HUES48 (cell line): ENCODE results near the gene KLHDC9.
"Not testable (repeated sequence)": the region's sequence is repeated elsewhere in the genome, so short reads cannot be mapped to it uniquely, and the experiment has no call there.

Source experiments
- H3K27ac ChIP-seq: one replicate; pipeline ENCODE4 v1.7.0; 2013; ENCODE audit warnings: low read depth, low read length, inconsistent platforms
- H3K27me3 ChIP-seq: 2 replicates; pipeline ENCODE4 v1.6.1; 2013; ENCODE audit warnings: mild to moderate bottlenecking, low read length; ENCODE audit not compliant: control insufficient read depth, insufficient read depth
- H3K36me3 ChIP-seq: 2 replicates; pipeline ENCODE4 v1.6.1; 2013; ENCODE audit warnings: low read length; ENCODE audit not compliant: control insufficient read depth, insufficient read depth
- H3K4me1 ChIP-seq: 2 replicates; pipeline ENCODE4 v1.6.1; 2013; ENCODE audit warnings: mild to moderate bottlenecking, low read length; ENCODE audit not compliant: control insufficient read depth, insufficient read depth
- H3K4me3 ChIP-seq: 2 replicates; pipeline ENCODE4 v1.5.1; 2013; ENCODE audit warnings: mild to moderate bottlenecking, low read depth, low read length
- H3K9ac ChIP-seq: 2 replicates; pipeline ENCODE4 v1.6.1; 2013; ENCODE audit warnings: mild to moderate bottlenecking, low read depth, low read length, moderate library complexity
- H3K9me3 ChIP-seq: 2 replicates; pipeline ENCODE4 v1.6.1; 2013; ENCODE audit warnings: low read length; ENCODE audit not compliant: control insufficient read depth, insufficient read depth

The KLHDC9 gene

GRCh38 chr1:161099090-161099802 is 1.1 kb downstream of the KLHDC9 start:
- H3K4me1 ChIP-seq = 0 out of 2 replicates have a peak, but pooled peaks cover 4% of the 10 kb centered on the region
- H3K36me3 ChIP-seq = peaks cover 26% of the 10 kb centered on the region
- no peak overlapping the region for H3K27ac ChIP-seq
- H3K4me3 ChIP-seq = peak overlapping the region; percentile 93
- H3K27me3 ChIP-seq = no peaks in the 10 kb centered on the region
- H3K9ac ChIP-seq = peak overlapping the region; percentile 62
- H3K9me3 ChIP-seq = no peaks in the 10 kb centered on the region

GRCh38 chr1:161100556-161100955 is 2.4 kb downstream of the KLHDC9 start:
- Histone ChIP-seq H3K36me3 (peaks cover 26% of the 10 kb centered on the region), H3K9me3 (no peaks in the 10 kb centered on the region), H3K4me3 (no peak overlapping the region), H3K27ac (no peak overlapping the region), H3K27me3 (no peaks in the 10 kb centered on the region), H3K9ac (no peak overlapping the region), H3K4me1 (0 out of 2 replicates have a peak, but pooled peaks cover 4% of the 10 kb centered on the region)

GRCh38 chr1:161106431-161106830 is 8.3 kb downstream of the KLHDC9 start:
- no peaks in the 10 kb centered on the region for H3K4me1 ChIP-seq
- no peaks in the 10 kb centered on the region for H3K9me3 ChIP-seq
- H3K36me3 ChIP-seq = peaks cover 20% of the 10 kb centered on the region
- H3K4me3 ChIP-seq = no peak overlapping the region
- no peak overlapping the region for H3K27ac ChIP-seq
- no peaks in the 10 kb centered on the region for H3K27me3 ChIP-seq
- H3K9ac ChIP-seq = no peak overlapping the region

- Histone ChIP-seq H3K27me3 (no peaks in the 10 kb centered on the region), H3K9ac (no peak overlapping the region), H3K27ac (no peak overlapping the region), H3K4me3 (no peak overlapping the region), H3K36me3 (peaks cover 8% of the 10 kb centered on the region), H3K4me1 (no peaks in the 10 kb centered on the region), H3K9me3 (no peaks in the 10 kb centered on the region)
Observed at GRCh38 chr1:161111117-161111516, 13.0 kb downstream of the KLHDC9 start.

- H3K4me1 ChIP-seq = no peaks in the 10 kb centered on the region
- H3K27ac ChIP-seq = no peak overlapping the region
- no peak overlapping the region for H3K9ac ChIP-seq
- H3K36me3 ChIP-seq = peaks cover 7% of the 10 kb centered on the region
- no peaks in the 10 kb centered on the region for H3K9me3 ChIP-seq
- no peaks in the 10 kb centered on the region for H3K27me3 ChIP-seq
- H3K4me3 ChIP-seq = no peak overlapping the region
Observed at GRCh38 chr1:161111527-161111926, 13.4 kb downstream of the KLHDC9 start.

- H3K9me3 ChIP-seq = no peaks in the 10 kb centered on the region
- H3K9ac ChIP-seq = no peak overlapping the region
- peaks cover 7% of the 10 kb centered on the region for H3K36me3 ChIP-seq
- H3K27ac ChIP-seq = no peak overlapping the region
- peaks cover 4% of the 10 kb centered on the region for H3K4me1 ChIP-seq
- no peak overlapping the region for H3K4me3 ChIP-seq
- H3K27me3 ChIP-seq = no peaks in the 10 kb centered on the region
Observed at GRCh38 chr1:161113915-161114314, 15.8 kb downstream of the KLHDC9 start.

GRCh38 chr1:161114556-161114955 is 16.4 kb downstream of the KLHDC9 start:
- Histone ChIP-seq H3K27ac (no peak overlapping the region), H3K4me3 (no peak overlapping the region), H3K27me3 (no peaks in the 10 kb centered on the region), H3K9me3 (no peaks in the 10 kb centered on the region), H3K9ac (no peak overlapping the region), H3K4me1 (peaks cover 11% of the 10 kb centered on the region), H3K36me3 (peaks cover 4% of the 10 kb centered on the region)

GRCh38 chr1:161115132-161115711 is 17.1 kb downstream of the KLHDC9 start:
- Histone ChIP-seq H3K9ac (no peak overlapping the region), H3K4me1 (peaks cover 13% of the 10 kb centered on the region), H3K27ac (no peak overlapping the region), H3K27me3 (no peaks in the 10 kb centered on the region), H3K9me3 (no peaks in the 10 kb centered on the region), H3K4me3 (no peak overlapping the region), H3K36me3 (peaks cover 9% of the 10 kb centered on the region)

- Histone ChIP-seq H3K36me3 (peaks cover 16% of the 10 kb centered on the region), H3K4me1 (peaks cover 13% of the 10 kb centered on the region)
- H3K9ac ChIP-seq, H3K9me3 ChIP-seq, H3K4me3 ChIP-seq, H3K27ac ChIP-seq, H3K27me3 ChIP-seq: not testable (repeated sequence)
Observed at GRCh38 chr1:161115961-161116360, 17.8 kb downstream of the KLHDC9 start.

GRCh38 chr1:161117759-161118581 is 19.8 kb downstream of the KLHDC9 start, which contains the start of the genes NIT1 and PFDN2:
NIT1 (plus strand) TSS chr1:161118105; CDS start chr1:161118177, 72 bp downstream.
PFDN2 (minus strand) TSS chr1:161118037; CDS start chr1:161118026, 11 bp downstream.
- H3K4me3 ChIP-seq = peak within 1 kb of the TSS; percentile 98
- H3K9ac ChIP-seq = peak within 1 kb of the TSS; percentile 84
- H3K27ac ChIP-seq = peak within 1 kb of the TSS; percentile 99
- no peaks in the 10 kb centered on the region for H3K27me3 ChIP-seq
- H3K36me3 ChIP-seq = peaks cover 36% of the 10 kb centered on the region
- peaks cover 13% of the 10 kb centered on the region for H3K4me1 ChIP-seq
- H3K9me3 ChIP-seq = no peaks in the 10 kb centered on the region
